ENCODE data around the gene PCDHA1. TPM values are rescaled to one million over a fixed set of nuclear protein-coding genes. Genes with fewer than 3 reads are reported as not detected.

PCDHA1 gene
- total RNA-seq, 1 experiment from 2014 or later, result not detected

DNA sequence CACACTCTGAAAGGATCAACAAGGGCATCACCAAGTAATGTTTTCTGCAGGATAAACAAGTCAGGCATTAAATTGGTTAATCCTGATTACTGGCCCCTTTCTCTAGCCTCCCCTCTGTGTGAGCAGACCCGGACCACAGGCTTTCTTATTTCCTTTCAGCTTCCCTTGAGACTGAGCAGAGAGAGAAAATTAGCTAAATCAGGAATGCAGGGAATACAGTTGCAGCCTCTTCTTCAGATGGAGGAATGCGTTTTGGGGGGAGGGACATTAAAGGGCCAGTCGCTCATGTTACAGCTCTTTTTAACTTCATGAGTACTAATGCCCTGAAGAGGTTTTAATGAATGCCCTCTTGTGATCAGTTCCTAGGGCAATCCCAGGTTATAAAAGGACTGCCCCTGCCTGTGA is 200.2 kb downstream of the PCDHA1 start:
- Histone ChIP-seq H3K9me3 (ENCODE audit: control insufficient read depth in 1 of 2, insufficient read depth in 1 of 2, low read depth in 1 of 2, low read length in 2 of 2) (no peaks in the 10 kb centered on the region), H3K36me3 (ENCODE audit: control insufficient read depth in 1 of 2, insufficient read depth in 2 of 2, low read length in 2 of 2) (no peaks in the 10 kb centered on the region), H3K4me3 (replicated peaks in 1 of 2; ENCODE audit: low read depth in 1 of 2, low read length in 2 of 2) (no peak overlapping the region), H3K9ac (ENCODE audit: low read length) (no peak overlapping the region), H3K27ac (ENCODE audit: low read depth, low read length) (no peak overlapping the region), H3K27me3 (ENCODE audit: insufficient read depth, low read length) (no peaks in the 10 kb centered on the region), H3K79me2 (ENCODE audit: insufficient read depth, low read length) (no peaks in the 10 kb centered on the region), H4K20me1 (ENCODE audit: insufficient read depth) (no peaks in the 10 kb centered on the region), H2AFZ (ENCODE audit: low read depth, low read length, poor library complexity, severe bottlenecking) (no peak overlapping the region), H3K9me2 (ENCODE audit: insufficient read depth) (no peaks in the 10 kb centered on the region), H3K4me1 (ENCODE audit: control insufficient read depth in 1 of 2, insufficient read depth in 2 of 2, low read length in 2 of 2) (no peaks in the 10 kb centered on the region; a peak in 1 of 4 replicates), H3K4me2 (ENCODE audit: low read length) (no peak overlapping the region)
- RAD21 ChIA-PET (ENCODE audit: low non-redundant PET in 1 of 2, low total read pairs in 2 of 2, uncharacterized antibody in 2 of 2, unreplicated experiment in 2 of 2), result no interaction called here
- CTCF ChIA-PET, result no interaction called here
- POLR2A ChIA-PET, result interaction anchor here (1.1 to 1.5 kb wide), 2 partner anchors 16 to 18 kb away, joined by 3 to 4 read pairs; no protein-coding TSS in a partner anchor
- DNase-seq (ENCODE audit: low read depth, low spot score) (no peak), ATAC-seq (no peak)
- BruUV-seq (replicated peaks), result no TSS peak
- intact Hi-C loops (cut with micrococcal nuclease), result no loop called here
- TF ChIP-seq RAD21 (IDR thresholded peaks at IDR 0.05; ENCODE audit: low read depth) (no peak), ZFX (IDR thresholded peaks at IDR 0.05) (no peak), EGR1 (IDR thresholded peaks at IDR 0.05; ENCODE audit: low read depth) (no peak), SIN3A (IDR thresholded peaks at IDR 0.05; ENCODE audit: low read depth) (no peak), YY1 (IDR thresholded peaks at IDR 0.05; ENCODE audit: extremely low read depth, insufficient replicate concordance, low read depth, low read length) (no peak), EZH2 (IDR thresholded peaks at IDR 0.05) (no peak), POLR2A (IDR thresholded peaks at IDR 0.05; ENCODE audit: borderline replicate concordance, extremely low read depth, insufficient read depth, insufficient read length) (no peak), CBX3 (IDR thresholded peaks at IDR 0.05; ENCODE audit: low read depth) (no peak), EZH2phosphoT487 (IDR thresholded peaks at IDR 0.05; ENCODE audit: borderline replicate concordance) (no peak), SRF (IDR thresholded peaks at IDR 0.05; ENCODE audit: low read depth) (no peak), JUND (IDR thresholded peaks at IDR 0.05) (no peak), POLR2AphosphoS5 (IDR thresholded peaks at IDR 0.05; ENCODE audit: low read depth, low read length) (no peak), TCF7L2 (IDR thresholded peaks at IDR 0.05; ENCODE audit: borderline replicate concordance, extremely low read depth, insufficient read depth, insufficient read length) (no peak), SP1 (IDR thresholded peaks at IDR 0.05; ENCODE audit: low read depth) (no peak), CEBPB (IDR thresholded peaks at IDR 0.05; ENCODE audit: low read depth) (no peak)
- TF ChIP-seq, protein P1, sequence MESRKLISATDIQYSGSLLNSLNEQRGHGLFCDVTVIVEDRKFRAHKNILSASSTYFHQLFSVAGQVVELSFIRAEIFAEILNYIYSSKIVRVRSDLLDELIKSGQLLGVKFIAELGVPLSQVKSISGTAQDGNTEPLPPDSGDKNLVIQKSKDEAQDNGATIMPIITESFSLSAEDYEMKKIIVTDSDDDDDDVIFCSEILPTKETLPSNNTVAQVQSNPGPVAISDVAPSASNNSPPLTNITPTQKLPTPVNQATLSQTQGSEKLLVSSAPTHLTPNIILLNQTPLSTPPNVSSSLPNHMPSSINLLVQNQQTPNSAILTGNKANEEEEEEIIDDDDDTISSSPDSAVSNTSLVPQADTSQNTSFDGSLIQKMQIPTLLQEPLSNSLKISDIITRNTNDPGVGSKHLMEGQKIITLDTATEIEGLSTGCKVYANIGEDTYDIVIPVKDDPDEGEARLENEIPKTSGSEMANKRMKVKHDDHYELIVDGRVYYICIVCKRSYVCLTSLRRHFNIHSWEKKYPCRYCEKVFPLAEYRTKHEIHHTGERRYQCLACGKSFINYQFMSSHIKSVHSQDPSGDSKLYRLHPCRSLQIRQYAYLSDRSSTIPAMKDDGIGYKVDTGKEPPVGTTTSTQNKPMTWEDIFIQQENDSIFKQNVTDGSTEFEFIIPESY (IDR thresholded peaks at IDR 0.05; ENCODE audit: extremely low read depth, insufficient replicate concordance, low read length), result no peak
- TF ChIP-seq, protein P2, sequence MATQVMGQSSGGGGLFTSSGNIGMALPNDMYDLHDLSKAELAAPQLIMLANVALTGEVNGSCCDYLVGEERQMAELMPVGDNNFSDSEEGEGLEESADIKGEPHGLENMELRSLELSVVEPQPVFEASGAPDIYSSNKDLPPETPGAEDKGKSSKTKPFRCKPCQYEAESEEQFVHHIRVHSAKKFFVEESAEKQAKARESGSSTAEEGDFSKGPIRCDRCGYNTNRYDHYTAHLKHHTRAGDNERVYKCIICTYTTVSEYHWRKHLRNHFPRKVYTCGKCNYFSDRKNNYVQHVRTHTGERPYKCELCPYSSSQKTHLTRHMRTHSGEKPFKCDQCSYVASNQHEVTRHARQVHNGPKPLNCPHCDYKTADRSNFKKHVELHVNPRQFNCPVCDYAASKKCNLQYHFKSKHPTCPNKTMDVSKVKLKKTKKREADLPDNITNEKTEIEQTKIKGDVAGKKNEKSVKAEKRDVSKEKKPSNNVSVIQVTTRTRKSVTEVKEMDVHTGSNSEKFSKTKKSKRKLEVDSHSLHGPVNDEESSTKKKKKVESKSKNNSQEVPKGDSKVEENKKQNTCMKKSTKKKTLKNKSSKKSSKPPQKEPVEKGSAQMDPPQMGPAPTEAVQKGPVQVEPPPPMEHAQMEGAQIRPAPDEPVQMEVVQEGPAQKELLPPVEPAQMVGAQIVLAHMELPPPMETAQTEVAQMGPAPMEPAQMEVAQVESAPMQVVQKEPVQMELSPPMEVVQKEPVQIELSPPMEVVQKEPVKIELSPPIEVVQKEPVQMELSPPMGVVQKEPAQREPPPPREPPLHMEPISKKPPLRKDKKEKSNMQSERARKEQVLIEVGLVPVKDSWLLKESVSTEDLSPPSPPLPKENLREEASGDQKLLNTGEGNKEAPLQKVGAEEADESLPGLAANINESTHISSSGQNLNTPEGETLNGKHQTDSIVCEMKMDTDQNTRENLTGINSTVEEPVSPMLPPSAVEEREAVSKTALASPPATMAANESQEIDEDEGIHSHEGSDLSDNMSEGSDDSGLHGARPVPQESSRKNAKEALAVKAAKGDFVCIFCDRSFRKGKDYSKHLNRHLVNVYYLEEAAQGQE (IDR thresholded peaks at IDR 0.05; ENCODE audit: low read depth), result no peak
- TF ChIP-seq, protein P3, sequence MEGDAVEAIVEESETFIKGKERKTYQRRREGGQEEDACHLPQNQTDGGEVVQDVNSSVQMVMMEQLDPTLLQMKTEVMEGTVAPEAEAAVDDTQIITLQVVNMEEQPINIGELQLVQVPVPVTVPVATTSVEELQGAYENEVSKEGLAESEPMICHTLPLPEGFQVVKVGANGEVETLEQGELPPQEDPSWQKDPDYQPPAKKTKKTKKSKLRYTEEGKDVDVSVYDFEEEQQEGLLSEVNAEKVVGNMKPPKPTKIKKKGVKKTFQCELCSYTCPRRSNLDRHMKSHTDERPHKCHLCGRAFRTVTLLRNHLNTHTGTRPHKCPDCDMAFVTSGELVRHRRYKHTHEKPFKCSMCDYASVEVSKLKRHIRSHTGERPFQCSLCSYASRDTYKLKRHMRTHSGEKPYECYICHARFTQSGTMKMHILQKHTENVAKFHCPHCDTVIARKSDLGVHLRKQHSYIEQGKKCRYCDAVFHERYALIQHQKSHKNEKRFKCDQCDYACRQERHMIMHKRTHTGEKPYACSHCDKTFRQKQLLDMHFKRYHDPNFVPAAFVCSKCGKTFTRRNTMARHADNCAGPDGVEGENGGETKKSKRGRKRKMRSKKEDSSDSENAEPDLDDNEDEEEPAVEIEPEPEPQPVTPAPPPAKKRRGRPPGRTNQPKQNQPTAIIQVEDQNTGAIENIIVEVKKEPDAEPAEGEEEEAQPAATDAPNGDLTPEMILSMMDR (IDR thresholded peaks at IDR 0.05 in 2 of 3, conservative IDR thresholded peaks at IDR 0.05 in 1 of 3; ENCODE audit: borderline replicate concordance in 1 of 3, insufficient read depth in 1 of 3, low read depth in 2 of 3, low read length in 2 of 3), result no peak
- TF ChIP-seq, protein P4, sequence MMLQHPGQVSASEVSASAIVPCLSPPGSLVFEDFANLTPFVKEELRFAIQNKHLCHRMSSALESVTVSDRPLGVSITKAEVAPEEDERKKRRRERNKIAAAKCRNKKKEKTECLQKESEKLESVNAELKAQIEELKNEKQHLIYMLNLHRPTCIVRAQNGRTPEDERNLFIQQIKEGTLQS (IDR thresholded peaks at IDR 0.05), result no peak

All from HCT116 (cell line).